ENCODE data around the gene FAM111A.

FAM111A gene

GRCh38 chr11:59174664-59175033 is 32.0 kb downstream of the FAM111A start:
- Histone ChIP-seq H3K4me3 (ENCODE audit: low read depth in 1 of 2, low read length in 1 of 2) (no peak overlapping the region), H3K27ac (peak overlapping the region; percentile 13), H3K36me3 (peaks cover 7% of the 10 kb centered on the region), H3K27me3 (peaks cover 35% of the 10 kb centered on the region), H3K4me1 (ENCODE audit: control insufficient read depth in 1 of 2, insufficient read depth in 1 of 2, low read depth in 1 of 2, low read length in 1 of 2) (peaks cover 23 to 26% of the 10 kb centered on the region in 2 experiments), H3K9me3 (no peaks in the 10 kb centered on the region)
- no peak for TF ChIP-seq CTCF (IDR thresholded peaks at IDR 0.05)

- Histone ChIP-seq H3K9me3 (no peaks in the 10 kb centered on the region), H3K27me3 (peaks cover 35% of the 10 kb centered on the region), H3K36me3 (peaks cover 7% of the 10 kb centered on the region), H3K4me3 (ENCODE audit: low read depth in 1 of 2, low read length in 1 of 2) (no peak overlapping the region), H3K4me1 (ENCODE audit: control insufficient read depth in 1 of 2, insufficient read depth in 1 of 2, low read depth in 1 of 2, low read length in 1 of 2) (peaks cover 23 to 26% of the 10 kb centered on the region in 2 experiments), H3K27ac (peak overlapping the region; percentile 13)
- no peak for TF ChIP-seq CTCF (IDR thresholded peaks at IDR 0.05)
These were observed 32.4 kb downstream of the FAM111A start for GRCh38 chr11:59175091-59175501.

GRCh38 chr11:59176330-59176729 is 33.7 kb downstream of the FAM111A start:
- Histone ChIP-seq H3K4me3 (ENCODE audit: low read depth in 1 of 2, low read length in 1 of 2) (no peak overlapping the region), H3K4me1 (ENCODE audit: control insufficient read depth in 1 of 2, insufficient read depth in 1 of 2, low read depth in 1 of 2, low read length in 1 of 2) (peaks cover 23 to 24% of the 10 kb centered on the region in 2 experiments), H3K9me3 (no peaks in the 10 kb centered on the region), H3K36me3 (peaks cover 7% of the 10 kb centered on the region), H3K27me3 (peaks cover 35% of the 10 kb centered on the region), H3K27ac (no peak overlapping the region)
- TF ChIP-seq CTCF (IDR thresholded peaks at IDR 0.05), result no peak

- no peak overlapping the region for H3K27ac ChIP-seq
- no peaks in the 10 kb centered on the region for H3K9me3 ChIP-seq
- peaks cover 27% of the 10 kb centered on the region for H3K36me3 ChIP-seq
- H3K4me1 ChIP-seq (ENCODE audit: control insufficient read depth in 1 of 2, insufficient read depth in 1 of 2, low read depth in 1 of 2, low read length in 1 of 2), result peaks cover 9% of the 10 kb centered on the region in 2 experiments
- no peak overlapping the region for H3K4me3 ChIP-seq (ENCODE audit: low read depth in 1 of 2, low read length in 1 of 2)
- no peak for TF ChIP-seq CTCF (IDR thresholded peaks at IDR 0.05)
- H3K27me3 ChIP-seq, result peaks cover 26% of the 10 kb centered on the region
These were observed 35.7 kb downstream of the FAM111A start for GRCh38 chr11:59178402-59178801.

GRCh38 chr11:59179121-59179520 is 36.5 kb downstream of the FAM111A start:
- no peak overlapping the region for H3K27ac ChIP-seq
- TF ChIP-seq CTCF (IDR thresholded peaks at IDR 0.05), result no peak
- peaks cover 1 to 2% of the 10 kb centered on the region in 2 experiments for H3K4me1 ChIP-seq (ENCODE audit: control insufficient read depth in 1 of 2, insufficient read depth in 1 of 2, low read depth in 1 of 2, low read length in 1 of 2)
- peaks cover 19% of the 10 kb centered on the region for H3K27me3 ChIP-seq
- no peaks in the 10 kb centered on the region for H3K9me3 ChIP-seq
- peaks cover 34% of the 10 kb centered on the region for H3K36me3 ChIP-seq
- H3K4me3 ChIP-seq (ENCODE audit: low read depth in 1 of 2, low read length in 1 of 2), result no peak overlapping the region

Measured in neutrophil (primary cell).